NCI-H2081 (cell line): ENCODE measurements around the gene NAALAD2.
A peak's percentile ranks its signal among the peaks of the same experiment; 100 is the strongest.
"Not testable (repeated sequence)": the region's sequence is repeated elsewhere in the genome, so short reads cannot be mapped to it uniquely, and the experiment has no call there.

ENCODE experiments used
- DNase-seq, 2 experiments: peaks; one replicate each; lab custom pipeline; 2025; lab: John Stamatoyannopoulos, UW

NAALAD2 gene

DNA sequence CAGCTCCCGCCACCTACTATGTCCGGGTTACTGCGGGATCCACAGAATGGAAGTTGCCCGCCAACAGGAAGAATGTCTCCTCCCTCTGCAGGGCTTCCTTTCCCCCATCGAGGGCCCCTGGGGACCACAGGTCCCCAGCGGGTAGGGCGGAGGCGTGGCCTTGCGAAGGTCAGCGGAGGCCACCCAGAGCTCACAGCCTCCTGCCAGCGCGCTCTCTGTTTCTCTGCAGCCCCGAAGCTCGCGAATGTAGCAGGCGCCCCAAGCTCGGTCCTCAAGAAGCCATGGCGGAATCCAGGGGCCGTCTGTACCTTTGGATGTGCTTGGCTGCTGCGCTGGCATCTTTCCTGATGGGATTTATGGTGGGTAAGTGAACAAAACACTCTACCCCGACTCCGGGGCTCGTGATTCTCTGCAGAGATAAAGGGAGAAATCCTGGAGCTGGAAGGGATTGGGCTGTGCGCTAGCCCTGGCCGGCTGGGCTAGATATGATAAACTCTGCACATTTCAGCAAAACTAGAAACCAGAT, at the start of gene NAALAD2:
Gene NAALAD2, plus strand, starts transcription at position 186 of the 526 bp plus-strand sequence. Its CDS starts 96 bp downstream, at position 282.
- peak; percentile 40 to 66 for DNase-seq

DNA sequence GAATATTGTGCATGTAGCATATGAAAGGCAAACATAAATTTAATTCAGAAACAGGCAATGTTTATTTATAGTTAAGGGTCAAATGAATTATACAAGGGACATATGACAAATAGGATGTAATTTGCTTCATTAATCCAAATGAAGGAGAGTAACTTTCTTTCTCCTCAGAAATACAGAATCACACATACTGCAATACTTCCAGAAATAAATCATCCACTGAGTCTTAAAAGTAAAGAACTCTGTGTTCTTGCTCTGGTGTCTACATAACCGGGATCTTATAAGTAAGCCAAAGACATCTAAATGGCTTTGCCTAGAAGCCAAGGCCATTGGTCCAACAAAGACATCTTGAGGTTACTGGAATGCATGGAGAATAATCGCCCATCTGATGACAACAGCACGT, 48.8 kb upstream of the NAALAD2 start, which contains the start of gene UBTFL1:
Gene UBTFL1, plus strand, starts transcription at position 301 of the 400 bp plus-strand sequence. Its CDS starts 0 bp downstream, at position 301.
- not testable (repeated sequence) for DNase-seq

DNA sequence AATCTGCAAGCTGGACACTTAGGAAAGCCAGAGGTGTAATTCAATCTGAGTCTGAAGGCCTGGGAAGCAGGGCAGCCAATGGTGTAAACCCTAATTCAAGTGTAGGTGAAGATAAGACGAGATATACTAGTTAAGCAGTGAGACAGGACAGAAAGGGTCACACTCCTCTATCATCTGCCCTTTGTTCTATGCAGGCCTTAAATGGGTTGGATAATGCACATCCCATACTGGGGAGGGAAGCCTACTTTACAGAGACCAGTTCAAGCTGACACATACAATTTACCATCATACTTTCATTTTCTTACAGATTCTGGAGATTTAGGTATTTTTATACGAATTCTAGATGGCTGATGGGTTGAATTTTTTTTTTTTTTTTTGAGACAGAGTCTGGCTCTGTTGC, 45.7 kb upstream of the NAALAD2 start:
- DNase-seq, result not testable (repeated sequence)

DNA sequence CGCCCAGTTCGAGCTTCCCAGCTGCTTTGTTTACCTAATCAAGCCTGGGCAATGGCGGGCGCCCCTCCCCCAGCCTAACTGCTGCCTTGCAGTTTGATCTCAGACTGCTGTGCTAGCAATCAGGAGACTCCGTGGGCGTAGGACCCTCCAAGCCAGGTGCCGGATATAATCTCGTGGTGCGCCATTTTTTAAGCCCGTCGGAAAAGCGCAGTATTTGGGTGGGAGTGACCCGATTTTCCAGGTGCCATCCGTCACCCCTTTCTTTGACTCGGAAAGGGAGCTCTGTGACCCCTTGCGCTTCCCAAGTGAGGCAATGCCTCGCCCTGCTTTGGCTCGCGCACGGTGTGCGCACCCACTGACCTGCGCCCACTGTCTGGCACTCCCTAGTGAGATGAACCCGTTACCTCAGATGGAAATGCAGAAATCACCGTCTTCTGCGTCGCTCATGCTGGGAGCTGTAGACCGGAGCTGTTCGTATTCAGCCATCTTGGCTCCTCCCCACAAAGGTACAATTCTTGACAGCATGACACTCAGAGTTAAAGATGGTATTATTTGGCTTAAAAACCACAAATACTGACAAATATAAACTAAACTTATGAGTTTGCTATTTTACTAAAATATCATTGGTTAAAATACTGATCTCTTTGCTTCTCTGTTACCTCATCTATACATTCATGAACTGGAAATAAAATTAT, 39.1 kb upstream of the NAALAD2 start:
- DNase-seq, result not testable (repeated sequence)

DNA sequence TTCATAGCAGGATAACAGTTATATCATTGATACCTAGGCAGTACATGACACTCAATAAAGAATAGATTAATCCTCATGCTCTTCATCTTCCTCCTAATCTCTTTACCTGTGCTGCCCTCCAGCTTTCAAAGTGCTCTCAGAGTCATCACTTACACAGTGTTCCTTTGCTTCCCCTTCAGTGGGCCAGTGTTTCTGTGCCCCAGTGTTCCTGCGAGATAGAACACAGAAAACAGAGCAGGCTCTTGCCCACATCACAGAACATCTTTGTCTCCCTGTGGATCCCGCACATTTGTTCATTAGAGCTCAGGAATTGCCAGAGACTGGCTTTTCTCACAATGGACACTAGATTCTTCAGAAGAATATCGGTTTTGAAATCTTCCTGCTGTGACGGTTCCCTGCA, 36.2 kb upstream of the NAALAD2 start:
- not testable (repeated sequence) for DNase-seq

DNA sequence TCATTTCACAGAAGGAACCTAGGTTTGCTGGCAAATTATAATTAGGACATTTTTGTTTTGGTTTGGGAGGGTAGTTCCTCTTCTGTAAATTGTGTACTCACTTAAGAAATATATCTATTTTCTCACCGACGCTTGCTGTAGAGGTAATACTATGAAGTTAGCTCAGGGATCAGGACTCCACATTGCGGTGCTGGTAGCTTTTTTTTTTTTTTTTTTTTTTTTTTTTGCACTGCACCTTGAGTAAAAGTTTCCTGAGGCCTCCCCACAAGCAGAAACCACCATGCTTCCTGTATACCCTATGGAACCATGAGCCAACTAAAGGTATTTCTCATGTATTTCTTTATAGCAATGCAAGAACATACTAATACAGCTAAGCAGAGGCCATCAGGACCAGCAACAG, 34.0 kb upstream of the NAALAD2 start:
- DNase-seq, result no peak

DNA sequence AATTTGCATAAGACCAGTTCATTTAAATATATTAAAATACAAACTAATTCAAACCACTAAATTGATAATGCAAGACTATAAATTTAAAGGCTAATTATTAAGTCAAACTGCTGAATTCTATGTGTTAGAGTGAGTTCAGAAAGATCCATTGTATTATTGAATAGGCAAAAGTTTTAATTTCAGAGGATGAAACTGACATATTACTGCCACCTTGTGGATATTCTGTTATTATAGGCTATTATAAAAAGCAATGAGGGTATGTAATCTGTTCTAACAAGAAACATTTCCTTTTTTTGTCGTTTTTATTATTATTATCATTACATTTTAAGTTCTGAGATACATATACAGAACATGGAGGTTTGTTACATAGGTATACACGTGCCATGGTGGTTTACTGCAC, 20.9 kb upstream of the NAALAD2 start:
- no peak for DNase-seq

DNA sequence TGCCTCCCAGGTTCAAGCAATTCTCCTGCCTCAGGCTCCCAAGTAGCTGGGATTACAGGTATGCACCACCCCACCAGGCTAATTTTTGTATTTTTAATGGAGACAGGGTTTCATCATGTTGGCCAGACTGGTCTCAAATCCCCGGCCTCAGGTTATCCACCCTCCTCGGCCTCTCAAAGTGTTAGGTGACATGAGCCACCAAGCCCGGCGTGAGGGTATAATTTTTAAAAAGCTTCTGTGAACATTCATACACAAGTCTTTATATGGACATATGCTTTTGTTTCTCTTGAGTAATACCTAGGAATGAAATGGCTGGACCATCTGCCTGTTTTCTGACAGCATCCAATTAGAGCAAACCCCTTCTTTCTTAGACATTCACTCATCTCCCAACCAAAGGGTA, 14.3 kb upstream of the NAALAD2 start:
- DNase-seq, result no peak

DNA sequence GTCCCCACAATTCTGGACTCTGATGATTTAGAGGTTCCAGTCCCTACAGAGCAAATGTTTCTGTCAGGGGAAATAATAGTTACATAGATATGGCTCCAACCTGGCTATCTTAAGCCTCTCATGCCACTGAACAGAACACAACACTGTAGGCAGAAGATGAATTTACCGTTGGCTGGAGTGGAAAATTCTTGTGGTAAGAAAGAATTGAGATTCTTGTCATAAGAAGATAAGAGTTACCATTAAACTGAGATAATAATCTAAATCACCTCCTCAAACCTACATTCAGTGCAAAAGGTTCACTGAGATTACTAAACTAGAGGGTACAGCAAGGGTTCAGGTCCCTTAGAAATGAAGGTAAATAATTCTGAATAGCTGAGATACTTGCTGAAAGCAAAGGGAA, 10.1 kb upstream of the NAALAD2 start:
- DNase-seq, result no peak

DNA sequence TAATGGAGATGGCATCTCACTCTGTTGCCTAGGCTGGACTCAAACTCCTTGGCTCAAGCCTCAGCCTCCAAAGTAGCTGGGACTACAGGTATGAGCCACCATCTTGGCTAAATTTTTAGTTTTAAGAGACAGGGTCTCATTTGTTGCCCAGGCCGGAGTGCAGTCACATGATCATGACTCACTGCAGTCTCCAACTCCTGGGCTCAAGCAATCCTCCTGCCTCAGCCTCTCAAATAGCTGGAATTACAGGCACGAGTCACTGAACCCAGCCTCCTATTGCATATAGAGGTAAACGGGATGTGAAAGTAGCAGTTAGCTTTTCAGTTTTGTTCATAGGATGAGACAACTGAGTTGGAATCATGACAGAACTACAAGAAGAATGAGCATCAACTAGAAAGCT, 9.5 kb upstream of the NAALAD2 start:
- no peak for DNase-seq

DNA sequence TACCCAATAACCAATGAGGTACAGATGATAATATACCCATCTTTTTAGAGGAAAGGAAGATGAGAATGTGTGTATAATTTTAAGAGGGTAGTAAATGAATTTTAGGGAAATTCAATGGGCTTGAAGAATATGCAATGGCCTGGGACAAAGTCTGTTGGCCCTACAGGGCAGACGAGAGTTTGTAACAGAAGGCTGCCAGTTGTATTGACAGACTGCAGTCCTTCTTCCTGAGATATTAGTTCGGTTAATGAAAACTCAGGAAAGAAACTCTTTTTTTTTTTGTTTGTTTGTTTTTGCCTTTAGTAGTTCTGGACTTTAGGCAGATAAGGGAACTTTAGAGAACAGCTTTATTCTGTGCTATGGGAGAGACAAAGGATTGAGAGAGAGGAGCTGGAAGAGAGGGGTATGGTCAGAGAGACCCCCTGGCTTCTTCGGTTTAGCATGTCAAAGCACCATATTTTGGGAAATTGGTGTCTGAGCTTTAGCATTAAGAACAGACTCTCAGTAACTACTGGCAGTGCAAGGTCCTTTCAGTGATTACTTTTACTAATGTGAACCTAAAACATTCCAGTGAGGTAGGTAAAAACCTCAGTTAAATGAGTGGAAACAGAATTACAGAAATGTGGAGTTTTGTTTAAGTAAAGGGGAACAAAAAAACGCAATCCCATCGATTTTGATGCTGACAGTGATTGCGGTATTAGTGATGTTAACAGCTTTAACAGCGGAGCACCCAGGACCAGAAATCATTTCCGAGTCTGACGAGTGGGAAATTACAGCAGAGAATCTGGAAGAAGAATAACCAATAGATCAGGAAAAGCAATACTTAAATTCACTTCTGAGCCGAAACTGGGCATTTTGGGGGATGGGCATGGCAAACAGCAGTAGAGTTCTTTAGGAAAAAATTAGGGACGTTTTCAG, 644 bp upstream of the NAALAD2 start:
- no peak for DNase-seq

DNA sequence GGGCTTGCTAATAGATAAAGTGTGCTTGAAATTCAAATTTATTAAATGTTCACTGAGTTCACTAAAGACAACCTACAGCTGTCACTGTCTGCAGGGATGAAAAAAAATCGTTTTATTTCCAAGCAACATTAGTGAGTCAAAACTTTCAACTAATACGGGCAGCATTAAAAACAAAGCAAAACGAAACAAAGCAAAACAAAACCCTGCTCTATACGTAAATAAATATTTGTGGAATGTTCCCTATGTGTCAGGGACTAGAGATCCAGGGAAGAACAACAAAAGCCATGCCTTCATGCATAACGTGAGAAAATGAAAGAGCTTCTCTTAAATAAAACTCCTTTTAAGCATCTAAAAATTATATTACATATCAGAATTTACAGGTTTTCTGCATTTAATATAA, 553 bp downstream of the NAALAD2 start:
- no peak for DNase-seq

DNA sequence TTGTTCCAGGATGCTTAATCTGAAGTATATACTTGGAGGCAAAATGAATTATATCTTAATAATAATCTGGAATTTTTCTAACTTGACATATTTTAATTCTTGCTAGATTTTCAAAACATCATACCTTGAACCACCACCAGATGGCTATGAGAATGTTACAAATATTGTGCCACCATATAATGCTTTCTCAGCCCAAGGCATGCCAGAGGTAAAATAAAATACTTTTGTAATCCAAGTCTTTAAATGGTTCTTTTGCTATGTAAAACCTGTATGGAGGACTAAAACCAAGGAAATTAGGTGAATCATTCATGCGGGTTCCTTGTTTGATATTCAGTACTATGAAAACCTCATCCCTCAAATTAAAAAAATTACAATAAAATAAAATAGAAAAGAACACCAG, 14.4 kb downstream of the NAALAD2 start:
- no peak for DNase-seq

DNA sequence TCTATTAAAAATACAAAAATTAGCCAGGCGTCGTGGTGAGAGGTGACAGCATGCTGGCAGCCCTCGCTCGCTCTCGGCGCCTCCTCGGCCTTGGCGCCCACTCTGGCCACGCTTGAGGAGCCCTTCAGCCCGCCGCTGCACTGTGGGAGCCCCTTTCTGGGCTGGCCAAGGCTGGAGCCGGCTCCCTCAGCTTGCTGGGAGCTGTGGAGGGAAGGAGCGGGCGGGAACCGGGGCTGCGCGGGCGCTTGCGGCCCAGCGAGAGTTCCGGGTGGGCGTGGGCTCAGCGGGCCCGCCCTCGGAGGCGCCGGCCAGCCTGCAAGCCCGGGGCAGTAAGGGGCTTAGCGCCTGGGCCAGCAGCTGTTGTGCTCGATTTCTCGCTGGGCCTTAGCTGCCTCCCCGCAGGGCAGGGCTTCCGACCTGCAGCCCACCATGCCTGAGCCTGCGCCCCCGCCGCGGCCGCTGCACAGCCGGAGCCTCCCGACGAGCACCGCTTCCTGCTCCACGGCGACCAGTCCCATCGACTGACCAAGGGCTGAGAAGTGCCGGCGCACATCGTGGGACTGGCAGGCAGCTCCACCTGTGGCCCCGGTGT, 32.6 kb downstream of the NAALAD2 start:
- not testable (repeated sequence) for DNase-seq

DNA sequence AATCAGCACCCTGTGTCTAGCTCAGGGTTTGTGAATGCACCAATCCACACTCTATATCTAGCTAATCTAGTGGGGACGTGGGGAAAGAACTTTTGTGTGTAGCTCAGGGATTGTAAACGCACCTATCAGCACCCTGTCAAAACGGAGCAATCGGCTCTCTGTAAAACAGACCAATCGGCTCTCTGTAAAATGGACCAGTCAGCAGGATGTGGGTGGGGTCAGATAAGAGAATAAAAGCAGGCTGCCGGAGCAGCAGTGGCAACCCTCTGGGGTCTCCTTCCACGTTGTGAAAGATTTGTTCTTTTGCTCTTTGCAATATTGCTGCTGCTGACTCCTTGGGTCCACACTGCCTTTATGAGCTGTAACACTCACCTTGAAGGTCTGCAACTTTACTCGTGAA, 33.2 kb downstream of the NAALAD2 start:
- not testable (repeated sequence) for DNase-seq

DNA sequence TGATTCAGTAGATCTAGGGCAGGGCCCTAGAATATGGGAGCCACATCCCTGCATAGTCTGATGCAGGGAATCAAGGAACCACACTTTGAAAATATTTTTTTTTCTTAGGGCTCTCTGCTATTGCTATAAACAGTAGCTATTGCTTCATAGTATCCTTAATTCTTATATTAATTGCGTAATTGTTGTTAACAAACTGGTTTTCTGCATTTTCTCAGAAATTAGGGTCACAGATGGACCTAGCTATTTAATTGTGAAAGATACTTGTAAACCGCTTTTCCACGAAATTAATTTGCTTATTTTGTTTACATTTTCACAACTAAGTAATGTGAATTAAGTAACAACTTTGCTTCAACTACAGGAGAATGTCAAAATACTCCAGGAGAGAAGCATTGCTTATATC, 34.1 kb downstream of the NAALAD2 start:
- no peak for DNase-seq

DNA sequence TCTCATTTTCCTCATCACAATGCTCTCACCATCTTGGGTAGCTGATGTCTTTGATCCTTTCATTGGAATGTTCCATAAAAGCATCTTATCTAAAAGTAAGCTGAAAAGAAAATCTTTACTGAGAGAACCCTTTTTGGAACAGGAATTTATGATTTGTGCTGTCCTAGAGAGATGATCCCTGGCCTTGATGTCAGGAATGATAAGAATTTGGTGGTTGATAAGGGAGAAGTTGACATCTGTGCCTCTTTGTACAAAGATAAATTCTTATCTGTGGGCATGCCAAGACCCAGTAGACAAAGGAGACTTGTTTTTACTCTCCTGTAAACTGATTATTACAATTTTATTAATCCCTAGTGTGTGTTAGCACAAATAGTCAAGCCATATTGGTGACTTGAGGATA, 36.9 kb downstream of the NAALAD2 start:
- no peak for DNase-seq

DNA sequence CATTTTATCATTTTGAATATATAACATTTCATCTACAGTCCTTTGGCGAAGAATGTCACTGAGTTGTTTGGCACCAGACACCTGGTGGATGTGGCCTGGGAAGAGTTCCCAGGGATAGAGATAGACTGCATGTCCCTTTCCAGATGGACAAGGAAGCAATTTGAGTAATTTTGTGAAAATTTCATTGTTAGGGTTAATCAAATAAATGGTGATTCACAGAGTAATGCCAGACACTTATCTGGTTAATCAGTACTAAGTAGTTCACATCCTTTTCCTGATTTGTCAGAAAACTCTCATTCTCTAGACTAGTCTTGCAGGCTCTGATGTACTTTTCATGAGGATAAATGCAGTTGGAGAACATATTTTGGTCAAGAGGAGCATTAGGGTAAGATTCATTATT, 41.6 kb downstream of the NAALAD2 start:
- no peak for DNase-seq

DNA sequence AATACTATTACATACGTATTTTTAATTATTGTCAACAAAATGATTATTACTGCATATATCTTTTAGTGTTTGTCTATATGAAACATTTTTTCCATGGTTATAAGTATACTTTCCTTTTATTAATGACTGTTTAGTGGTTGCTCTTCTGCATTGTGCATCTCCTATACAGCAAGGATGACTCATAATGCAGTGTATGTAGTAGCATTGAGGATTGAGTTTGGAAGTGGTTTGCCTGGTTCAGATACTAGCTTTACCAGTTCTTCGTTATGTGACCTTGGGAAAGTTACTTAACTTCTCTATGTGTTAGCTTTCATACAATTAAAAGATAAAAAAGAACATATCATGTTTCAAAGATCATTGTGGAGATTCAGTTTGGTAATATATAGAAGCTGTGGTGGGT, 44.3 kb downstream of the NAALAD2 start:
- no peak for DNase-seq

DNA sequence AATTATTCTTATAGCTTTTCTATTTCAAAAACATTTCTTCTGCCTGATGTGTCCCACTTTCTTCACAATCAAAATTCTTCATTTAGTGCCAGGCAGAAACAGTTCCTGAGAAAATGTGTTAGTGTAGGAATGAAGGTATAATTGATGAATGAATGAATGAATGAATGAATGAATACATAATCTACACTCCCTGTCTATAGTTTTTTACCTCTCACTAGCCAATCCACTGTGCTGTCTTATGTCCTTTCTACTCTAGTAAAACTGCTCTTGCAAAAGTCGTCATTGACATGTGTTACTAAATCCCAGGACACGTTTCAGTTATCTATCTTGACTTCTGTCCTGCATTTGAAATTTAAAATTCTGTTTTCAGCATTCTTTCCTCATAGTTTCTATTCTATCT, 45.5 kb downstream of the NAALAD2 start:
- DNase-seq, result no peak

DNA sequence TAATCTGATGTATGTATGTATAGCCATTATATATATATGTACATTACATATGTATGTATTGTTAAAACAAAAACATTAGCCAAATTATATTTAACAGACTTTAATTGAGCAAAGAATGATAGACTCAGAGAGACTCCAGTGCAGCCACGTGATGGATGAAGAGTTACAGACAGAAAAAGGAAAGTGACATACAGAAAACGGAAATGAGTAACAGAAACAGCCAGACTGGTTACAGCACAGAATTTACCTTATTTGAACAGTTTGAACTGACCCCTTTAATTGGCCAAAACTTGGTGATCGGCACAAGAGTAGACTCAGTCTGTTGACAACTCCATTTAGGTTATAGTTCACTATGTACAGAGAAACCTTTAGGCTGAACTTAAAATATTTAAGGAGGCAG, 53.4 kb downstream of the NAALAD2 start:
- no peak for DNase-seq

DNA sequence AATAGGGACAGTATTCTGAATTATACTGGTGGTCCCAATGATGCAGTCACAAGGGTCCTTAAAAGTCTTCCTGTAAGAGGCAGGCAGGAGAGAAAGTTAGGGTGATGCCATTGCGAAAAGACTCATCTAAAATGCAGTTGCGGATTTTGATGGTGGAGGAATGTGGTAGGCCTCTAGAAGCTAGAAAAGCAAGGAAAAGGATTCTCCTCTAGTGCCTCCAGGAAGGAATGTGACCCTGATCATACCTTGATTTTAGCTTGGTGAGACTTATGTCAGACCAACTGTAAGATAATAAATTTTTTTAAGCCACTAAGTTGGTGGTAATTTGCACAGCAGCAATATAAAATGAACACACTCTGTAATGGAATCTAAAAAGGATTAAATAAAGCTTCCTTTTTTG, 54.5 kb downstream of the NAALAD2 start:
- DNase-seq, result no peak
